Activated naive CD4-positive, alpha-beta T cell treated with anti-CD3 and anti-CD28 coated beads, Interleukin-2, amount 10 ng/mL, durations not matched to agents 7 days and 5 days (primary cell): ENCODE measurements around the gene POLR2E.
A peak's percentile ranks its signal among the peaks of the same experiment; 100 is the strongest.

ENCODE experiments used
- CTCF ChIA-PET: fragments of 350-600 bp; sonication (Branson Sonifier 250); formaldehyde crosslinking; loops from one replicate; lab custom pipeline; 2021; ENCODE audit warnings: antibody characterized with exemption; lab: Charles Lee
- DNase-seq: peaks from one replicate; pipeline ENCODE4 v3.0.0-alpha.2; 2020
- H3K27ac Mint-ChIP-seq: one replicate; pipeline ENCODE4 v1.8.0; 2021; ENCODE audit warnings: mild to moderate bottlenecking, moderate library complexity, mixed read lengths
- H3K27me3 Mint-ChIP-seq: one replicate; pipeline ENCODE4 v1.8.0; 2021; ENCODE audit warnings: mild to moderate bottlenecking, mixed read lengths
- H3K36me3 Mint-ChIP-seq: one replicate; pipeline ENCODE4 v1.8.0; 2021; ENCODE audit warnings: mixed read lengths
- H3K4me1 Mint-ChIP-seq: one replicate; pipeline ENCODE4 v1.8.0; 2021; ENCODE audit warnings: mixed read lengths
- H3K4me3 Mint-ChIP-seq: one replicate; pipeline ENCODE4 v1.8.0; 2021; ENCODE audit warnings: mild to moderate bottlenecking, moderate library complexity, mixed read lengths
- H3K9me3 Mint-ChIP-seq: one replicate; pipeline ENCODE4 v1.8.0; 2021; ENCODE audit warnings: mixed read lengths

POLR2E gene

GRCh38 chr19:1110809-1111640 lies 15.8 kb upstream of the POLR2E start:
- H3K36me3 Mint-ChIP-seq: peaks cover 7% of the 10 kb centered on the region
- no peaks in the 10 kb centered on the region for H3K9me3 Mint-ChIP-seq
- CTCF ChIA-PET: interaction anchor here (0.9 to 4.4 kb wide), 2 partner anchors 81 to 99 kb away, joined by 3 to 29 read pairs; no protein-coding TSS in a partner anchor
- no peak overlapping the region for H3K4me3 Mint-ChIP-seq
- DNase-seq: no peak
- H3K27me3 Mint-ChIP-seq: no peaks in the 10 kb centered on the region
- no peak overlapping the region for H3K27ac Mint-ChIP-seq
- peaks cover 7% of the 10 kb centered on the region for H3K4me1 Mint-ChIP-seq

- no peak for DNase-seq
- Mint-ChIP-seq H3K27ac (no peak overlapping the region), H3K4me1 (peaks cover 15% of the 10 kb centered on the region), H3K36me3 (peaks cover 7% of the 10 kb centered on the region), H3K27me3 (no peaks in the 10 kb centered on the region), H3K9me3 (no peaks in the 10 kb centered on the region), H3K4me3 (no peak overlapping the region)
- CTCF ChIA-PET: interaction anchor here (4.4 kb wide), 1 partner anchor 82 kb away, joined by 29 read pairs; no protein-coding TSS in a partner anchor
Measured at GRCh38 chr19:1109697-1110671, 14.8 kb upstream of the POLR2E start.

- DNase-seq: no peak
- Mint-ChIP-seq H3K27me3 (no peaks in the 10 kb centered on the region), H3K9me3 (no peaks in the 10 kb centered on the region), H3K36me3 (peaks cover 7% of the 10 kb centered on the region), H3K27ac (no peak overlapping the region), H3K4me3 (no peak overlapping the region), H3K4me1 (peaks cover 18% of the 10 kb centered on the region)
- CTCF ChIA-PET: no interaction called here
Measured at GRCh38 chr19:1109032-1109551, 13.9 kb upstream of the POLR2E start.

GRCh38 chr19:1108291-1109031 lies 13.3 kb upstream of the POLR2E start:
- CTCF ChIA-PET: no interaction called here
- no peaks in the 10 kb centered on the region for H3K27me3 Mint-ChIP-seq
- H3K9me3 Mint-ChIP-seq: no peaks in the 10 kb centered on the region
- H3K27ac Mint-ChIP-seq: no peak overlapping the region
- H3K36me3 Mint-ChIP-seq: peaks cover 7% of the 10 kb centered on the region
- H3K4me3 Mint-ChIP-seq: no peak overlapping the region
- H3K4me1 Mint-ChIP-seq: peaks cover 19% of the 10 kb centered on the region
- DNase-seq: no peak

GRCh38 chr19:1107661-1108261 lies 12.6 kb upstream of the POLR2E start:
- peaks cover 7% of the 10 kb centered on the region for H3K36me3 Mint-ChIP-seq
- no peak overlapping the region for H3K4me3 Mint-ChIP-seq
- H3K27ac Mint-ChIP-seq: no peak overlapping the region
- CTCF ChIA-PET: no interaction called here
- no peak for DNase-seq
- no peaks in the 10 kb centered on the region for H3K9me3 Mint-ChIP-seq
- peaks cover 24% of the 10 kb centered on the region for H3K4me1 Mint-ChIP-seq
- H3K27me3 Mint-ChIP-seq: no peaks in the 10 kb centered on the region

GRCh38 chr19:1106841-1107660 lies 11.9 kb upstream of the POLR2E start:
- Mint-ChIP-seq H3K4me3 (peak overlapping the region; percentile 33), H3K4me1 (peaks cover 31% of the 10 kb centered on the region), H3K36me3 (peaks cover 7% of the 10 kb centered on the region), H3K27ac (no peak overlapping the region), H3K9me3 (no peaks in the 10 kb centered on the region), H3K27me3 (no peaks in the 10 kb centered on the region)
- CTCF ChIA-PET: no interaction called here
- no peak for DNase-seq

- no peaks in the 10 kb centered on the region for H3K27me3 Mint-ChIP-seq
- H3K4me1 Mint-ChIP-seq: peaks cover 40% of the 10 kb centered on the region
- DNase-seq: no peak
- H3K27ac Mint-ChIP-seq: peak overlapping the region; percentile 37
- H3K4me3 Mint-ChIP-seq: peak overlapping the region; percentile 73
- CTCF ChIA-PET: no interaction called here
- H3K9me3 Mint-ChIP-seq: no peaks in the 10 kb centered on the region
- peaks cover 7% of the 10 kb centered on the region for H3K36me3 Mint-ChIP-seq
Measured at GRCh38 chr19:1105873-1106840, 11.0 kb upstream of the POLR2E start.

- no peaks in the 10 kb centered on the region for H3K27me3 Mint-ChIP-seq
- H3K36me3 Mint-ChIP-seq: peaks cover 7% of the 10 kb centered on the region
- H3K9me3 Mint-ChIP-seq: no peaks in the 10 kb centered on the region
- DNase-seq: no peak
- CTCF ChIA-PET: interaction anchor here (0.6 kb wide), 1 partner anchor 90 kb away, joined by 3 read pairs; no protein-coding TSS in a partner anchor
- peak overlapping the region; percentile 73 for H3K4me3 Mint-ChIP-seq
- peaks cover 47% of the 10 kb centered on the region for H3K4me1 Mint-ChIP-seq
- peak overlapping the region; percentile 24 for H3K27ac Mint-ChIP-seq
Measured at GRCh38 chr19:1105008-1105872, 10.1 kb upstream of the POLR2E start.

GRCh38 chr19:1104311-1105007 lies 9.3 kb upstream of the POLR2E start:
- Mint-ChIP-seq H3K36me3 (peaks cover 10% of the 10 kb centered on the region), H3K4me3 (peak overlapping the region; percentile 73), H3K27ac (peak overlapping the region; percentile 24), H3K27me3 (no peaks in the 10 kb centered on the region), H3K4me1 (peaks cover 55% of the 10 kb centered on the region), H3K9me3 (peaks cover 5% of the 10 kb centered on the region)
- peak; percentile 81 for DNase-seq
- CTCF ChIA-PET: interaction anchor here (0.6 kb wide), 1 partner anchor 90 kb away, joined by 3 read pairs; no protein-coding TSS in a partner anchor

- H3K27me3 Mint-ChIP-seq: no peaks in the 10 kb centered on the region
- DNase-seq: peak; percentile 99
- H3K27ac Mint-ChIP-seq: peak within 1 kb of the TSS; percentile 95
- CTCF ChIA-PET: no interaction called here
- H3K4me3 Mint-ChIP-seq: peak within 1 kb of the TSS; percentile 73
- peaks cover 62% of the 10 kb centered on the region for H3K4me1 Mint-ChIP-seq
- peaks cover 10% of the 10 kb centered on the region for H3K36me3 Mint-ChIP-seq
- H3K9me3 Mint-ChIP-seq: peaks cover 8% of the 10 kb centered on the region
Measured at GRCh38 chr19:1103708-1104310, 8.6 kb upstream of the POLR2E start, which contains the start of gene GPX4. Gene GPX4 (plus strand): TSS chr19:1103994. CDS start chr19:1104044, 50 bp downstream.
